OCI-LY3 (cell line): ENCODE results near the gene FRAS1.

Experiments
- H2AFZ ChIP-seq: fragments of 200-600, 300-600 bp; shearing (Covaris generic); 2 replicates; pipeline ENCODE4 v1.6.0; 2014; ENCODE audit warnings: antibody characterized with exemption, low read depth, low read length
- H3K27ac ChIP-seq: fragments of 200-600, 300-600 bp; sonication (generic); 2 replicates; pipeline ENCODE4 v1.5.1; 2014; ENCODE audit warnings: mild to moderate bottlenecking, low read length, moderate library complexity, mixed read lengths
- H3K27me3 ChIP-seq: fragments of 200-600, 300-600 bp; sonication (generic); 2 replicates; pipeline ENCODE4 v1.6.1; 2014; ENCODE audit warnings: low read depth, low read length, mixed read lengths
- H3K36me3 ChIP-seq: fragments of 200-600, 300-600 bp; sonication (generic); replicated peaks from 2 replicates; pipeline ENCODE3; 2014; ENCODE audit warnings: low read depth, low read length, mixed read lengths
- H3K4me1 ChIP-seq: fragments of 300-600, 200-600 bp; sonication (generic); 2 replicates; pipeline ENCODE4 v1.6.1; 2014; ENCODE audit warnings: low read length, mixed read lengths
- H3K4me2 ChIP-seq: fragments of 200-600, 300-600 bp; sonication (generic); 2 replicates; pipeline ENCODE4 v1.6.1; 2014; ENCODE audit warnings: low read length, mixed read lengths
- H3K4me3 ChIP-seq: fragments of 300-600, 200-600 bp; sonication (generic); 2 replicates; pipeline ENCODE4 v1.5.1; 2014; ENCODE audit warnings: antibody characterized with exemption, mild to moderate bottlenecking, low read length, moderate library complexity
- H3K79me2 ChIP-seq: fragments of 300-600, 200-600 bp; shearing (Covaris generic); 2 replicates; pipeline ENCODE4 v1.6.1; 2014; ENCODE audit warnings: mild to moderate bottlenecking, low read length, mixed read lengths
- H3K9ac ChIP-seq: fragments of 300-600, 200-600 bp; shearing (Covaris generic); 2 replicates; pipeline ENCODE4 v1.6.0; 2014; ENCODE audit warnings: mild to moderate bottlenecking, low read length, moderate library complexity
- H3K9me3 ChIP-seq: fragments of 200-600, 300-600 bp; shearing (Covaris generic); 2 replicates; pipeline ENCODE4 v1.6.1; 2014; ENCODE audit warnings: low read length, mixed read lengths; ENCODE audit not compliant: insufficient read depth
- H4K20me1 ChIP-seq: fragments of 200-600, 300-600 bp; sonication (generic); 2 replicates; pipeline ENCODE4 v1.6.1; 2016; ENCODE audit warnings: low read length, mixed read lengths; ENCODE audit not compliant: insufficient read depth
- CTCF ChIP-seq: fragments of 200-600, 300-600 bp; sonication (generic); IDR thresholded peaks from 2 replicates; pipeline ENCODE4 v1.5.1; 2014; ENCODE audit warnings: antibody characterized with exemption, low read length, low read depth
- EZH2phosphoT487 ChIP-seq: fragments of 200-600 bp; shearing (Covaris generic); IDR thresholded peaks from 2 replicates; pipeline ENCODE4 v1.6.1; 2018; ENCODE audit warnings: antibody characterized with exemption, mixed run types, low read depth

The FRAS1 gene

DNA sequence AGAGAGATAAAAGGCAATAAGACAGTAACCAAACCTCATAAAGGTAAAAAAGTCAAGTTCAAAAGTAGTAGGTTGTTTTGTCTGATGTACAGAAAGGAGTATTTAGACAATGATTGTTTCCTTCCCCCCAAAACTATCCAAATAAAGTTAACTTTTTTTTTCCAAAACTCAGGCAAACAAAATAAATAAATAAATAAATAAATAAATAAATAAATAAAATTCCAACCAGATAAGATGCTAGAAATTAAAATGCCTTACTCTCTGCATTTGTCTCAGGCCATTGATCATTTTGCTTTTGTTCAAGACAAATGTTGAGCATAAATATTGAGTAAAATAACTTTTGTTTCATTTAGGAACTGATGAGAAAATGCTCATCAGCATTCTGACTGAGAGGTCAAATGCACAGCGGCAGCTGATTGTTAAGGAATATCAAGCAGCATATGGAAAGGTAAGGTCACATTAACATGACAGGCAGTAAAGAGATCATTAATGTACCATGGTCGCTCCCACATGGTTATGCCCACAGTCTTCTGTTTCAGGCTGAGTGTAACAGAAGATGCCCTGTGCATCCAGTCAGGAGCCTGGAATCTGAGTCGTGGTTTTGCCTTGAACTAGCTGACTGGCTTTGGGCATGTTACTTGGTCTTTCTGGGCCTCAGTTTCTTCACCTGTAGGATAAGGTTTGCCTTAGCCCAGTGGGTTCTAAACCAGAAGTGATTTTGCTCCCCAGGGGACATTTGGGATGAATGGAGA lies 521.7 kb downstream of the FRAS1 start:
- no peaks in the 10 kb centered on the region for H3K27me3 ChIP-seq
- no peak overlapping the region for H3K4me2 ChIP-seq
- H3K36me3 ChIP-seq: no peaks in the 10 kb centered on the region
- H3K4me1 ChIP-seq: no peaks in the 10 kb centered on the region
- no peaks in the 10 kb centered on the region for H3K79me2 ChIP-seq
- no peaks in the 10 kb centered on the region for H3K9me3 ChIP-seq
- H3K4me3 ChIP-seq: no peak overlapping the region
- H2AFZ ChIP-seq: no peak overlapping the region
- no peak overlapping the region for H3K27ac ChIP-seq
- no peak for TF ChIP-seq CTCF
- no peak for TF ChIP-seq EZH2phosphoT487
- no peaks in the 10 kb centered on the region for H4K20me1 ChIP-seq
- H3K9ac ChIP-seq: no peak overlapping the region

- peak overlapping the region; percentile 13; the same call in 1 of the 2 replicates for H3K4me2 ChIP-seq
- H3K4me1 ChIP-seq: no peaks in the 10 kb centered on the region
- H3K9me3 ChIP-seq: no peaks in the 10 kb centered on the region
- no peaks in the 10 kb centered on the region for H3K36me3 ChIP-seq
- H2AFZ ChIP-seq: 0 out of 2 replicates have a peak overlapping the region, but pooled peaks have one; percentile 58
- no peak overlapping the region for H3K9ac ChIP-seq
- no peak for TF ChIP-seq EZH2phosphoT487
- no peak overlapping the region for H3K27ac ChIP-seq
- H4K20me1 ChIP-seq: no peaks in the 10 kb centered on the region
- H3K79me2 ChIP-seq: no peaks in the 10 kb centered on the region
- no peak overlapping the region for H3K4me3 ChIP-seq
- no peaks in the 10 kb centered on the region for H3K27me3 ChIP-seq
These were observed 524.5 kb downstream of the FRAS1 start for GRCh38 chr4:78581618-78582017.

- Histone ChIP-seq H4K20me1 (no peaks in the 10 kb centered on the region), H3K4me3 (no peak overlapping the region), H3K4me2 (no peak overlapping the region), H3K36me3 (no peaks in the 10 kb centered on the region), H3K27ac (no peak overlapping the region), H3K4me1 (no peaks in the 10 kb centered on the region), H3K9ac (no peak overlapping the region), H2AFZ (no peak overlapping the region), H3K79me2 (no peaks in the 10 kb centered on the region), H3K9me3 (no peaks in the 10 kb centered on the region), H3K27me3 (0 out of 2 replicates have a peak, but pooled peaks cover 4% of the 10 kb centered on the region)
- TF ChIP-seq CTCF (no peak), EZH2phosphoT487 (no peak)
These were observed 527.9 kb downstream of the FRAS1 start for GRCh38 chr4:78584863-78585547.

GRCh38 chr4:78585633-78586032 lies 528.5 kb downstream of the FRAS1 start:
- Histone ChIP-seq H3K4me2 (no peak overlapping the region), H2AFZ (no peak overlapping the region), H3K79me2 (no peaks in the 10 kb centered on the region), H3K9me3 (no peaks in the 10 kb centered on the region), H3K9ac (no peak overlapping the region), H4K20me1 (no peaks in the 10 kb centered on the region), H3K27ac (no peak overlapping the region), H3K27me3 (0 out of 2 replicates have a peak, but pooled peaks cover 4% of the 10 kb centered on the region), H3K4me3 (no peak overlapping the region), H3K4me1 (no peaks in the 10 kb centered on the region), H3K36me3 (no peaks in the 10 kb centered on the region)
- TF ChIP-seq EZH2phosphoT487: no peak
- TF ChIP-seq CTCF: no peak
